ENCODE measurements around the gene DROSHA. TPM values are rescaled to one million over a fixed set of nuclear protein-coding genes. Genes with fewer than 3 reads are reported as not detected.

Gene DROSHA
- total and polyA plus RNA-seq, 2 donors (not counting 3 experiments of a cell fraction or from before 2014, with no cell fraction given): 49.1 to 96.4 TPM

- Histone ChIP-seq H3K36me3 (ENCODE audit: control insufficient read depth in 2 of 2, extremely low read depth in 1 of 2, insufficient read depth in 2 of 2, low read length in 2 of 2) (no peaks in the 10 kb centered on the region), H3K9me1 (replicated peaks; ENCODE audit: control insufficient read depth, extremely low read depth, insufficient read depth, low read length) (no peaks in the 10 kb centered on the region), H3K27me3 (ENCODE audit: control insufficient read depth in 2 of 2, insufficient read depth in 2 of 2, low read length in 2 of 2) (no peaks in the 10 kb centered on the region), H4K20me1 (replicated peaks; ENCODE audit: control insufficient read depth, extremely low read depth, insufficient read depth, low read length) (no peaks in the 10 kb centered on the region), H3K9me3 (replicated peaks; ENCODE audit: control insufficient read depth, insufficient read depth, low read length) (no peaks in the 10 kb centered on the region), H3K4me2 (ENCODE audit: insufficient read depth, low read length) (no peak overlapping the region), H3K27ac (ENCODE audit: insufficient read depth, low read depth, low read length) (no peak overlapping the region), H2AFZ (ENCODE audit: low read depth, low read length) (no peak overlapping the region), H3K79me2 (ENCODE audit: control insufficient read depth, insufficient read depth, low read length) (no peaks in the 10 kb centered on the region), H3K9ac (replicated peaks; ENCODE audit: extremely low read depth, insufficient read depth, low read length) (no peak overlapping the region), H3K4me1 (ENCODE audit: control insufficient read depth, extremely low read depth, insufficient read depth, low read length) (no peaks in the 10 kb centered on the region), H3K4me3 (replicated peaks in 1 of 3; ENCODE audit: insufficient read depth in 1 of 3, low read depth in 1 of 3, low read length in 3 of 3) (no peak overlapping the region)
- TF ChIP-seq EZH2 (IDR thresholded peaks at IDR 0.05; ENCODE audit: borderline replicate concordance, low read depth, low read length, severe bottlenecking): no peak
- no peak for TF ChIP-seq POLR2A (IDR thresholded peaks at IDR 0.05; ENCODE audit: low read depth, low read length)
- no peak for TF ChIP-seq GATA2 (IDR thresholded peaks at IDR 0.05; ENCODE audit: insufficient read depth, insufficient read length, low read depth, low read length)
- TF ChIP-seq, protein P1, sequence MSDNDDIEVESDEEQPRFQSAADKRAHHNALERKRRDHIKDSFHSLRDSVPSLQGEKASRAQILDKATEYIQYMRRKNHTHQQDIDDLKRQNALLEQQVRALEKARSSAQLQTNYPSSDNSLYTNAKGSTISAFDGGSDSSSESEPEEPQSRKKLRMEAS (IDR thresholded peaks at IDR 0.05; ENCODE audit: insufficient read depth, insufficient read length): no peak
- TF ChIP-seq JUN (IDR thresholded peaks at IDR 0.05; ENCODE audit: borderline replicate concordance, insufficient read depth, insufficient read length, low read depth): no peak
- TF ChIP-seq MYC (IDR thresholded peaks at IDR 0.05; ENCODE audit: low read depth, low read length): no peak
- no peak for TF ChIP-seq CTCF (IDR thresholded peaks at IDR 0.05; ENCODE audit: extremely low read depth in 1 of 2, insufficient read depth in 1 of 2, low read depth in 1 of 2, low read length in 2 of 2)
- TF ChIP-seq FOS (IDR thresholded peaks at IDR 0.05; ENCODE audit: borderline replicate concordance, insufficient read depth, low read length): no peak
- no peak for TF ChIP-seq POLR2AphosphoS5 (IDR thresholded peaks at IDR 0.05; ENCODE audit: insufficient read depth, low read depth, low read length)
- ChIA-PET CTCF (no interaction called here), POLR2A (no interaction called here)
- dilution Hi-C loops (cut with MboI; ENCODE audit: extremely low pct_ligation_motif_present, low sequenced_read_pairs): no loop called here
- FAIRE-seq (no peak), DNase-seq (ENCODE audit: low read depth, low spot score) (no peak)
- intact Hi-C loops (cut with micrococcal nuclease): no loop called here
- no TSS peak for BruUV-seq (replicated peaks)
Measured at GRCh38 chr5:31385774-31386537, 145.9 kb downstream of the DROSHA start.

All from endothelial cell of umbilical vein (primary cell).